Right lobe of liver (tissue), 6 donors: ENCODE results near the gene GPATCH1. TPM values are rescaled to one million over a fixed set of nuclear protein-coding genes. Genes with fewer than 3 reads are reported as not detected.

Experiments used
- ATAC-seq, 4 donors: fragments of 200-7000 bp; cut with Tn5 transposase; one replicate each; pipeline ENCODE4 v1.9.1; 2020; ENCODE audit warnings: mild to moderate bottlenecking in 4 of 4, moderate library complexity in 4 of 4
- DNase-seq, 3 donors: peaks; one replicate each; pipeline ENCODE4 v3.0.0-alpha.2; 2020
- H3K27ac ChIP-seq, 3 donors: fragments of 200-600 bp; one replicate each; pipeline ENCODE4 v1.8.0; 2022
- H3K27me3 ChIP-seq, 2 donors: fragments of 200-600 bp; one replicate each; pipeline ENCODE4 v1.8.0; 2022
- H3K36me3 ChIP-seq, 4 donors: fragments of 200-600 bp; sonication (generic) in 1 of 4; one replicate each; pipeline versions ENCODE4 v1.5.1 to v1.8.0; 2017 to 2022; ENCODE audit warnings: control low read depth in 1 of 4
- H3K4me1 ChIP-seq, 4 donors: fragments of 200-600 bp; sonication (generic) in 1 of 4; one replicate each; pipeline versions ENCODE4 v1.5.1 to v1.8.0; 2017 to 2022; ENCODE audit warnings: control low read depth in 1 of 4
- H3K4me3 ChIP-seq, 3 donors: fragments of 200-600 bp; one replicate each; pipeline ENCODE4 v1.8.0; 2022
- H3K9me3 ChIP-seq, 4 donors: fragments of 200-600 bp; sonication (generic) in 1 of 4; one replicate each; pipeline versions ENCODE4 v1.5.1 to v1.8.0; 2017 to 2022; ENCODE audit warnings: control low read depth in 1 of 4
- POLR2A ChIP-seq: fragments of 450-650 bp; IDR thresholded peaks from one replicate; pipeline ENCODE4 v1.6.1; 2017; ENCODE audit warnings: antibody characterized with exemption, mild to moderate bottlenecking
- WGBS: methylation state at CpG from one replicate; pipeline ENCODE4 v1.1.6; 2018; ENCODE audit warnings: low coverage, low lambda C conversion rate; ENCODE audit not compliant: insufficient coverage; ENCODE audit errors: missing lambda C conversion rate; 5-methylcytosine and 5-hydroxymethylcytosine counted together
- intact Hi-C, 2 donors: fragments of 100-400 bp; cut with DNase I; formaldehyde crosslinking; loops; one replicate each; pipeline versions ENCODE4 v1.11.2 to v1.14.1; 2022
- total RNA-seq, 6 experiments: library from RNA; depleted of rRNA in 2 of 6; stranded (reverse); fragments of >200 nt in 2 of 6; fragmentation: NEBNext Ultra II Directional in 3 of 6; extraction: Animal tissue kit (Norgen Biotek cat#: 25700) in 3 of 6; gene quantifications; one replicate each; pipeline versions ENCODE4 v1.1.0 to v1.2.4, GENCODE V29; 2016 to 2023
- TF ChIP-seq, protein P1 (sequence below), 4 donors: fragments of 200-600 bp in 3 of 4; fragments of 450-650 bp in 1 of 4; IDR thresholded peaks; one replicate each; pipeline versions ENCODE4 v1.5.1 to v1.8.0; 2016 to 2022; ENCODE audit warnings: antibody characterized with exemption in 4 of 4, mild to moderate bottlenecking in 2 of 4
- donor health status: DM: no; HTN: yes; CAD: no.
- donor health status: DM: no; HTN: no; CAD: no.
- donor health status: DM: no; HTN: no; CAD: no.
- donor health status: DM: no; HTN: yes; CAD: no.
- donor health status: DM: no; HTN: yes; CAD: no.

The GPATCH1 gene
- total RNA-seq, 6 experiments from 2014 or later, result 2.5 to 3.9 (median 3.1) TPM

DNA sequence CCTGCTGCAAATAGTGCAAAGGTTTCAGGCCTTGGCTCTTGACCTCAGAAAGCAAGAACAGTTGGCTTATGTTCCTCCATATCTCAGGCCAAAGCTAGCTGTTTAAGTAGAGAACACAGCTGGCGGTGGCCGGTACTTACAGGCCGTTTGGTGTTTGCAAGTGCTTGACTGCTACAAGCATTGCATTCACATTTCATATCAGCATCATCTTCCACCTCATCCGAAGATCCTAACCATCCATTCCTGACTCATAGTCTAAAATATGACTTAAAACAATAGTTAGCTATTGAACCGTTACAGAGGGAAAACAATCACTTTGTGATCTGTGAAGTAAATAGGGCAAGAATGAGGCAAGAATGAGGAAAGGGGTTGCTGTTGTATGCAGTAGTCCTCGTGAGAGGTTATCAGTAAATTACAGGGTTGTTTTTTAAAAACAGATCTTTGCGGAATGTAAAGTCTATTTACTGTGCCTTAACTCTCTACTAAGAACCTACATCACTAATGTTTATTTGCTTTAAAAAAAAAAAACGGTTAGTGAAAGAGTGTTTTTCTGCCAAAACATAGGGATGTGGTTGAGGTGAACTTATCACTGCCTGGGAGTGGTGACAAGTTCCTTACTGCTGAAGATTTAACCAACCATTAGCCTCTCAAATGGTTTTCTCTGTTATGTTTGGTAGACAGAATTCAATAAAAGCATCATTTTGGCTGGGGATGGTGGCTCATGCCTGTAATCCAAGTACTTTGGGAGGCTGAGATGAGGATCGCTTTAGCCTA lies 29.3 kb downstream of the GPATCH1 start:
- peaks cover 0 to 68% (median 7%) of the 10 kb centered on the region in 4 donors for H3K36me3 ChIP-seq
- TF ChIP-seq POLR2A, result no peak
- TF ChIP-seq, protein P1, sequence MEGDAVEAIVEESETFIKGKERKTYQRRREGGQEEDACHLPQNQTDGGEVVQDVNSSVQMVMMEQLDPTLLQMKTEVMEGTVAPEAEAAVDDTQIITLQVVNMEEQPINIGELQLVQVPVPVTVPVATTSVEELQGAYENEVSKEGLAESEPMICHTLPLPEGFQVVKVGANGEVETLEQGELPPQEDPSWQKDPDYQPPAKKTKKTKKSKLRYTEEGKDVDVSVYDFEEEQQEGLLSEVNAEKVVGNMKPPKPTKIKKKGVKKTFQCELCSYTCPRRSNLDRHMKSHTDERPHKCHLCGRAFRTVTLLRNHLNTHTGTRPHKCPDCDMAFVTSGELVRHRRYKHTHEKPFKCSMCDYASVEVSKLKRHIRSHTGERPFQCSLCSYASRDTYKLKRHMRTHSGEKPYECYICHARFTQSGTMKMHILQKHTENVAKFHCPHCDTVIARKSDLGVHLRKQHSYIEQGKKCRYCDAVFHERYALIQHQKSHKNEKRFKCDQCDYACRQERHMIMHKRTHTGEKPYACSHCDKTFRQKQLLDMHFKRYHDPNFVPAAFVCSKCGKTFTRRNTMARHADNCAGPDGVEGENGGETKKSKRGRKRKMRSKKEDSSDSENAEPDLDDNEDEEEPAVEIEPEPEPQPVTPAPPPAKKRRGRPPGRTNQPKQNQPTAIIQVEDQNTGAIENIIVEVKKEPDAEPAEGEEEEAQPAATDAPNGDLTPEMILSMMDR (IDR thresholded peaks at IDR 0.05), result no peak
- intact Hi-C loops, result loop anchor here (10.0 kb wide), 1 partner anchor 136 kb away; the partner anchor contains the start of genes CEP89 (in 2 of the 2) and FAAP24 (in 2 of the 2)

DNA sequence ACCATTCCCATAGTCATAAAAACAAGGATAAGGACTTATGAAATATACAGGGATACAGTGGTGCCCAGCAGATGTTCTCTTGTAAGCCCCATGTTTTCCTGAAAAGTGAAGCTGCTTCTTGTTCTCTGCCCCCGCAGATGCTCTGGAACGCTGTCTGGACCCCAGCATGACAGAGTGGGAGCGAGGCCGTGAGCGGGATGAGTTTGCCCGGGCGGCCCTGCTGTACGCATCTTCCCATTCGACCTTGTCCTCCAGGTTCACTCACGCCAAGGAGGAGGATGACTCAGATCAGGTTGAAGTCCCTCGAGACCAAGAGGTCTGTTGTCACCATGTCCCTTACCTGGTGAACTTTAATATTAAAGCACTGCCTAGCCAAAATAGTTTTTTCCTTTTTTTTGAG lies 30.6 kb downstream of the GPATCH1 start:
- Histone ChIP-seq H3K27me3 (no peaks in the 10 kb centered on the region), H3K36me3 (peaks cover 0 to 63% (median 7%) of the 10 kb centered on the region in 4 donors), H3K4me1 (peaks cover 0 to 9% (median 0%) of the 10 kb centered on the region in 4 donors), H3K27ac (no peak overlapping the region), H3K9me3 (no peaks in the 10 kb centered on the region), H3K4me3 (no peak overlapping the region)
- intact Hi-C loops, result loop anchor here (10.0 kb wide), 1 partner anchor 137 kb away; the partner anchor contains the start of genes CEP89 (in 2 of the 2) and FAAP24 (in 2 of the 2)
- ATAC-seq (no peak), DNase-seq (no peak)
- no peak for TF ChIP-seq POLR2A
- TF ChIP-seq, protein P1 (IDR thresholded peaks at IDR 0.05), result no peak
- WGBS, result 90% methylated on average over 11 of the region's 11 CpGs

More for the DNA sequence above, 29.3 kb downstream of the GPATCH1 start:
- ATAC-seq (no peak), DNase-seq (no peak)
- Histone ChIP-seq H3K27me3 (no peaks in the 10 kb centered on the region), H3K9me3 (no peaks in the 10 kb centered on the region), H3K4me3 (no peak overlapping the region), H3K27ac (no peak overlapping the region), H3K4me1 (peaks cover 0 to 9% (median 0%) of the 10 kb centered on the region in 4 donors)
- WGBS, result 79% methylated on average over 8 of the region's 9 CpGs

DNA sequence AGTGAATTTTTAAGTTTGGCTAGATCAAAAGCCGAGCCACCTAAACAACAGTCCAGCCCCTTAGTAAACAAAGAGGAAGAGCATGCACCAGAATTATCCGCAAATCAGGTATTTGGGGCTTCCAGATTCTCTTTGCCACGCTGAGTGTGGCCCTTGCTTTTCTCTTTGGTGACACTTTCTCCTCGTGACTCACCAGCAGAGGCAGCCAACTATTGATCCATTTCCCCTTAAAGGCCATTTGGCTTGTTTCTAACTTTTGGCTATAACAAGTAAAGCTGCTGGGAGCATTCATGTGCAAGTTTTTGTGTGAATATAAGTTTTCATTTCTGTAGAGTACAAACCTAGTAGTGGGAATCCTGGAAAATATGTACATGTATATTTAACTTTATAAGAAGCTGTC lies 33.3 kb downstream of the GPATCH1 start:
- Histone ChIP-seq H3K9me3 (no peaks in the 10 kb centered on the region), H3K4me1 (peaks cover 0 to 9% (median 0%) of the 10 kb centered on the region in 4 donors), H3K27ac (peak overlapping the region in 2 of 3 donors; percentile 23 to 43), H3K36me3 (peaks cover 0 to 54% (median 7%) of the 10 kb centered on the region in 4 donors), H3K27me3 (no peaks in the 10 kb centered on the region), H3K4me3 (no peak overlapping the region)
- peak; percentile 67 to 86 (median 86) for ATAC-seq
- 17% methylated on average over 4 of the region's 4 CpGs for WGBS
- intact Hi-C loops, result loop anchor here (10.0 kb wide), 1 partner anchor 140 kb away; the partner anchor contains the start of genes CEP89 (in 2 of the 2) and FAAP24 (in 2 of the 2)
- DNase-seq, result no peak
- TF ChIP-seq POLR2A, result no peak

DNA sequence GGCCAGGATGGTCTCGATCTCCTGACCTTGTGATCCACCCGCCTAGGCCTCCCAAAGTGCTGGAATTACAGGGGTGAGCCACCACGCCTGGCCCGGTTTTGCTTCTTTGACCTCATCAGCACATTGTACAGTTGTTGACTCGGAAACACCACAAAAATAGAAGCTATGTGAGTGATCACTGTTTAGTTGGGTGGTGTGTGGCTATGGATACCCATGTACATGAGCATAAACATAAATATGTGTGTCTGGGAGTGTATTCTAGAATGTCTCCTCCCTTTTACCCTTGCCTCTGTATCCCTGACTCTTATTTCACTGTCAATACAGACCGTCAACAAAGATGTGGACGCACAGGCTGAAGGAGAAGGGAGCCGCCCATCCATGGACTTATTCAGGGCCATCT lies 36.5 kb downstream of the GPATCH1 start:
- Histone ChIP-seq H3K27me3 (no peaks in the 10 kb centered on the region), H3K27ac (no peak overlapping the region), H3K4me1 (peaks cover 0 to 9% (median 0%) of the 10 kb centered on the region in 4 donors), H3K9me3 (no peaks in the 10 kb centered on the region), H3K4me3 (no peak overlapping the region), H3K36me3 (peaks cover 0 to 44% (median 1%) of the 10 kb centered on the region in 4 donors)
- DNase-seq, result peak in 1 of 3 donors; percentile 11
- no peak for TF ChIP-seq POLR2A
- TF ChIP-seq, protein P1 (IDR thresholded peaks at IDR 0.05), result no peak
- intact Hi-C loops, result loop anchor here (10.0 kb wide), 1 partner anchor 143 kb away; the partner anchor contains the start of genes CEP89 (in 2 of the 2) and FAAP24 (in 2 of the 2)
- no peak for ATAC-seq
- WGBS, result 82% methylated on average over 8 of the region's 8 CpGs
